Kidney (tissue), 14 donors: ENCODE measurements around the gene LCE2D. TPM values are rescaled to one million over a fixed set of nuclear protein-coding genes. Genes with fewer than 3 reads are reported as not detected.
A peak's percentile ranks its signal among the peaks of the same experiment; 100 is the strongest.
"Not testable (repeated sequence)": the region's sequence is repeated elsewhere in the genome, so short reads cannot be mapped to it uniquely, and the experiment has no call there.

ENCODE experiments used
- DNase-seq, 5 donors: peaks; one replicate each; pipeline ENCODE4 v3.0.0-alpha.2; 2013 to 2020
- FAIRE-seq: peaks from 2 replicates; lab custom pipeline; 2012; peaks lifted over from hg19 to GRCh38; lab: Jason Lieb, UNC
- H3K27ac ChIP-seq, 2 donors: one replicate each; pipeline ENCODE4 v1.7.0; 2013; ENCODE audit warnings: low read depth in 2 of 2, low read length in 2 of 2, inconsistent platforms in 1 of 2
- H3K27me3 ChIP-seq: one replicate; pipeline ENCODE4 v1.7.1; 2013; ENCODE audit warnings: low read length, inconsistent platforms; ENCODE audit not compliant: control insufficient read depth, insufficient read depth
- H3K36me3 ChIP-seq, 3 donors: one replicate each; pipeline versions ENCODE4 v1.7.0 to v1.7.1; 2013; ENCODE audit warnings: low read length in 3 of 3, control low read depth in 1 of 3, inconsistent platforms in 1 of 3; ENCODE audit not compliant: insufficient read depth in 3 of 3, control insufficient read depth in 2 of 3
- H3K4me1 ChIP-seq, 3 donors: one replicate each; pipeline versions ENCODE4 v1.7.0 to v1.7.1; 2013; ENCODE audit warnings: low read length in 3 of 3, inconsistent platforms in 1 of 3, low read depth in 1 of 3; ENCODE audit not compliant: control insufficient read depth in 2 of 3, insufficient read depth in 2 of 3
- H3K4me3 ChIP-seq, 3 donors: one replicate each; pipeline versions ENCODE4 v1.7.0 to v1.8.1; 2013; ENCODE audit warnings: low read length in 3 of 3, control low read depth in 1 of 3, inconsistent platforms in 1 of 3
- H3K9ac ChIP-seq, 3 donors: one replicate each; pipeline versions ENCODE4 v1.7.0 to v1.7.1; 2013; ENCODE audit warnings: low read length in 3 of 3, control low read depth in 1 of 3, inconsistent platforms in 1 of 3
- H3K9me3 ChIP-seq, 3 donors: one replicate each; pipeline versions ENCODE4 v1.7.0 to v1.7.1; 2013; ENCODE audit warnings: low read length in 3 of 3, control low read depth in 1 of 3, inconsistent platforms in 1 of 3; ENCODE audit not compliant: control insufficient read depth in 2 of 3, insufficient read depth in 1 of 3
- intact Hi-C: fragments of 100-400 bp; cut with DNase I; formaldehyde crosslinking; loops from one replicate; pipeline ENCODE4 v1.11.1; 2022
- polyA plus RNA-seq: library from polyadenylated mRNA; stranded (reverse); fragments of 350-450 nt; fragmentation: Illumina TruSeq; extraction: RNeasy Lipid Tissue Mini Kit (QIAGEN cat#74804); gene quantifications from one replicate; pipeline ENCODE4 v1.2.3, GENCODE V29; 2014; ENCODE audit warnings: low read depth, low replicate concordance; ENCODE audit not compliant: insufficient read depth
- total RNA-seq: library from RNA; stranded (reverse); fragmentation: NEBNext Ultra II Directional; extraction: Animal tissue kit (Norgen Biotek cat#: 25700); gene quantifications from one replicate; pipeline ENCODE4 v1.2.1, GENCODE V29; 2021
- TF ChIP-seq, protein P1 (sequence below): IDR thresholded peaks from 3 replicates; pipeline ENCODE4 v1.5.1; 2012; ENCODE audit warnings: mild to moderate bottlenecking, moderate library complexity, borderline replicate concordance; ENCODE audit not compliant: insufficient read depth; ENCODE audit errors: extremely low read depth
- donor health status: control.
- donor health status: control.
- donor health status: control.
- donor health status: control.
- donor health status: control.
- donor health status: DM: yes; HTN: yes; CAD: no.
- donor health status: Normal renal cell carcinoma (clear cell type).

LCE2D gene
- total and polyA plus RNA-seq, 2 donors from 2014 or later: not detected

DNA sequence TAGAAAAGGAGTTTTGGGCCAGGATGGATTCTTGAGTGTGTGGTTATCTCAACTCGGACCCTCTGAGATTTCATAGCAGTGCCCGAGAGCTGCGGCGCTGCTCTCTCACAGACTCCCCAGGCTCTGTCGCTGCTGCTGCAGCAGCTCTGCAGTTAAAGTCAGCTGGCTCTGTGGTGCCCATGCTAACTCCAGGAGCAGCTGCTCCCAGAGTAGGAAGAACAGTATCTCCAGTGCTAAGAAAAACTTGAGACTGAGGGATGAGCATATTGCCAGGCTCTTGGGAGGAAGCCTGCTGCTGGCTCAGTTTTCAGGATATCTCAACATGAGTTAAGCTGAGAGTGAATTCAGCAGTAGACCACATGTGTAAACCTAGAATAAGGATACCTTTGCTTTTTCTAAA is 4.5 kb downstream of the LCE2D start:
- Histone ChIP-seq H3K27me3 (no peaks in the 10 kb centered on the region), H3K36me3 (no peaks in the 10 kb centered on the region), H3K4me1 (no peaks in the 10 kb centered on the region), H3K9ac (no peak overlapping the region), H3K27ac (no peak overlapping the region), H3K4me3 (no peak overlapping the region), H3K9me3 (no peaks in the 10 kb centered on the region)
- TF ChIP-seq, protein P1, sequence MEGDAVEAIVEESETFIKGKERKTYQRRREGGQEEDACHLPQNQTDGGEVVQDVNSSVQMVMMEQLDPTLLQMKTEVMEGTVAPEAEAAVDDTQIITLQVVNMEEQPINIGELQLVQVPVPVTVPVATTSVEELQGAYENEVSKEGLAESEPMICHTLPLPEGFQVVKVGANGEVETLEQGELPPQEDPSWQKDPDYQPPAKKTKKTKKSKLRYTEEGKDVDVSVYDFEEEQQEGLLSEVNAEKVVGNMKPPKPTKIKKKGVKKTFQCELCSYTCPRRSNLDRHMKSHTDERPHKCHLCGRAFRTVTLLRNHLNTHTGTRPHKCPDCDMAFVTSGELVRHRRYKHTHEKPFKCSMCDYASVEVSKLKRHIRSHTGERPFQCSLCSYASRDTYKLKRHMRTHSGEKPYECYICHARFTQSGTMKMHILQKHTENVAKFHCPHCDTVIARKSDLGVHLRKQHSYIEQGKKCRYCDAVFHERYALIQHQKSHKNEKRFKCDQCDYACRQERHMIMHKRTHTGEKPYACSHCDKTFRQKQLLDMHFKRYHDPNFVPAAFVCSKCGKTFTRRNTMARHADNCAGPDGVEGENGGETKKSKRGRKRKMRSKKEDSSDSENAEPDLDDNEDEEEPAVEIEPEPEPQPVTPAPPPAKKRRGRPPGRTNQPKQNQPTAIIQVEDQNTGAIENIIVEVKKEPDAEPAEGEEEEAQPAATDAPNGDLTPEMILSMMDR: no peak
- intact Hi-C loops: no loop called here
- DNase-seq (no peak), FAIRE-seq (no peak)

DNA sequence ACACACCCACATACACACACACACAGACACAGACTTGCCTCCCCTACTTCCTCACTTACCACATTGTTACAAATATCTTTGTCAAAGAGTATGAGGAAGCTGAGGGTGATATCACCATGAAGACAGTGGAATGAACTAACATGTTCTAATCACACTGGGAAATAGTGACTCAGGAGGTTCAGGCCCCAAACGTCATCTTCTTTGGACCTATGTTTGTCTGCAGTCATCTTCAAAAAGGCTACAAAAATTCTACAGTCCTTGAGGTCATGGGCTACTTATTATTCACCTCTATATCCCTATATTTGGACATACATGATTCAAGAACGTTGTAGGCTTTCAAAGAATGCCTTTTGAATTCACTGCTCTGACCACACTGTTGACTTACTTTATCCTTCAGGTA is 9.8 kb downstream of the LCE2D start:
- FAIRE-seq: no peak
- Histone ChIP-seq H3K27ac (no peak overlapping the region), H3K4me1 (no peaks in the 10 kb centered on the region), H3K27me3 (no peaks in the 10 kb centered on the region), H3K9me3 (no peaks in the 10 kb centered on the region), H3K9ac (no peak overlapping the region), H3K4me3 (no peak overlapping the region), H3K36me3 (no peaks in the 10 kb centered on the region)
- no peak for DNase-seq
- TF ChIP-seq, protein P1: no peak
- intact Hi-C loops: no loop called here

DNA sequence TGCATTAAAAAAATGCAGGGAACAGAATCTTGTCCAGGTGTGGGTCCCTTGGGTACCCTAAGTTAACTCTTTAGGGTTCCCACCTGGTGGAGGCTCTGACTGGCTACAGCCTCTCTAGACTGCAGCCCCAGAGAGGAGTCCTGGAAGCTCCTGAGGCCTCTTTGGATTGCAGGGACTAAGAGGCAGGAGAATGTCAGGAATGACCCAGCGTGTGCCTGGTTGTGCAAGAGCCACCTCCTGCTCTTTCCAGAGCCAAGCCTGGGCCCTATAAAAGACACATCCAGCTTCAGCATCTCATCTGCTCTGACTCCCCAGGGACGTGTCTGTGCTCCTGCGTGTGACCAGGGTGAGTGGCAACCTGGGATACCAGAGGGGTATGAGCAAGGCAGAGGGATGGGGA is 11.8 kb downstream of the LCE2D start, which contains the start of gene LCE2C:
TSS of gene LCE2C (plus strand) at position 297 of the 400 bp plus-strand sequence. CDS start 737 bp downstream, outside the sequence.
- DNase-seq, H3K4me3 ChIP-seq, H3K4me1 ChIP-seq, H3K27me3 ChIP-seq, H3K9ac ChIP-seq, FAIRE-seq, H3K36me3 ChIP-seq, H3K27ac ChIP-seq, intact Hi-C loops, H3K9me3 ChIP-seq: not testable (repeated sequence)

DNA sequence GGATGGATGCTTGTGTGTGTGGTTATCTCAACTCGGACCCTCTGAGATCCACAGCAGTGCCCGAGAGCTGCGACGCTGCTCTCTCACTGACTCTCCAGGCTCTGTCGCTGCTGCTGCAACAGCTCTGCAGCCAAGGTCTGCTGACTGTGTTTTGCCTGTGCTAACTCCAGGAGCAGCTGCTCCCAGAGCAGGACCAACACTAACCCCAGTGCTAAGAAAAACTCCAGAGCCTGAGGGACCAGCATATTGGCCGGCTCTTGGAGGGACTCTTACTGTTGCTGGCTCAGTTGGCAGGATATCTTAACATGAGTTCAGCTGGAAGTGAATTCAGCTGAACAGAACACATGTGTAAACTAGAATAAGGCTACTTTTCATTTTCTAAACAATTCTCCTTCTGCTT is 16.3 kb downstream of the LCE2D start:
- H3K9ac ChIP-seq: no peak overlapping the region
- H3K27ac ChIP-seq: no peak overlapping the region
- intact Hi-C loops: no loop called here
- FAIRE-seq (no peak), DNase-seq (peak in 2 of 5 donors; percentile 12 to 14)
- H3K4me1 ChIP-seq: no peaks in the 10 kb centered on the region
- H3K36me3 ChIP-seq: no peaks in the 10 kb centered on the region
- no peaks in the 10 kb centered on the region for H3K27me3 ChIP-seq
- TF ChIP-seq, protein P1: no peak
- H3K9me3 ChIP-seq: no peaks in the 10 kb centered on the region
- no peak overlapping the region for H3K4me3 ChIP-seq
